Activated CD8-positive, alpha-beta memory T cell treated with anti-CD3 and anti-CD28 coated beads, Interleukin-2, amount 50 U/mL, for 1 hour (primary cell): ENCODE data around the gene ZNF24.

Experiments used
- DNase-seq: peaks from one replicate; pipeline ENCODE4 v3.0.0-alpha.2; 2020; ENCODE audit errors: extremely low read depth

The ZNF24 gene

DNA sequence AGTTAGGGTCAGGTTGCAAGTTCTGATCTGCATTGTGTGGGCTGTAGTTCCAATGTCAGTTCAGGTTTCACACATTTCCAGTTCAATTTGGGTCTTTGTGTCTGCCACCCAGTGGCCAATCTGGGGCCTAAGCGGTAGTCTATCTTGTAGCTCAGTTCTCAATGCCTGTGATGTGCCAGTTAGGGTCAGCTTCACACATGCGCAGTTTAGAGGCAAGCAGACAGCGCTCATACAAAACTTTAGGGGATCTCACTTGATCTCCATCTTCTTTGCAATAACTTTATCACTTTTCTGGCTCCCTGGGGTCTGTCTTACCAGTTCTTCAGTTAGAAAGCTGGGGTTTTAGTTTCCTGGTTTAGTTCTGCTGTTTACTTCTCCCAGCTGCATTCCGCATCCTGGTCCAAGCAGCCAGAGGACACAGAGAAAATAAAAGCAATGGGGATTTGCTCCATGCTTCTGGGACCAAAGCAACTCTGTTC, 11.0 kb upstream of the ZNF24 start:
- DNase-seq: peak; percentile 35

DNA sequence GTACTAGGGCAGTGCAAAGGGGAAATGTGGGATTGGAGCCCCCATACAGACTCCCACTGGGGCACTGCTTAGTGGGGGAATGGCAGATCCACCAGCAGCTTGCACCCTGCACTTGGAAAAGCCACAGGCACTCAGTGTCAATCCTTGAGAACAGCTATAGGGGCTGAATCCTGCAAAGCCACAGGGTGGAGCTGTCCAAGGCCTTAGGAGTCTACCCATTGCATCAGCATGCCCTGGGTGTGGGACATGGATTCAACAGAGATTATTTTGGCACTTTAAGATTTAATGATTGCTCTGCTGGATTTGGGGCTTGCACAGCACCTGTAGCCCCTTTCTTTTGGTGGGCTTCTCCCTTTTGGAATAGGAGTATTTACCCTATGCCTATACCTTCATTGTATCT, 8.6 kb upstream of the ZNF24 start:
- no peak for DNase-seq

DNA sequence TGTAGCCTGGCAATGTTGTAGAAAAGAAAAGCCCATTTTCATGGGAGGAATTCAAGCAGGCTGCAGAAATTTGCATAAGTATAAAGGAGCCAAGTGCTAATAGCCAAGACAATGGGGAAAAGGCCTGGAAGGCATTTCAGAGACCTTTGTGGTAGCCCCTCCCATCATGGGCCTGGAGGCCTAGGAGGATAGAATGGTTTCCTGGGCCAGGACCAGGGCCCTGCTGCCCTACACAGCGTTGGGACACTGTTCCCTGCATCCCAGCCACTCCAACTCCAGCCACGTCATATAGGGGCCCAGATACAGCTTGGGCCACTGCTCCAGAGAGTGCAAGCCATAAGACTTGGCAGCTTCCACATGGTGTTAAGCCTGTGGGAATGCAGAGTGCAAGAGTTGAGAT, 8.1 kb upstream of the ZNF24 start:
- no peak for DNase-seq

DNA sequence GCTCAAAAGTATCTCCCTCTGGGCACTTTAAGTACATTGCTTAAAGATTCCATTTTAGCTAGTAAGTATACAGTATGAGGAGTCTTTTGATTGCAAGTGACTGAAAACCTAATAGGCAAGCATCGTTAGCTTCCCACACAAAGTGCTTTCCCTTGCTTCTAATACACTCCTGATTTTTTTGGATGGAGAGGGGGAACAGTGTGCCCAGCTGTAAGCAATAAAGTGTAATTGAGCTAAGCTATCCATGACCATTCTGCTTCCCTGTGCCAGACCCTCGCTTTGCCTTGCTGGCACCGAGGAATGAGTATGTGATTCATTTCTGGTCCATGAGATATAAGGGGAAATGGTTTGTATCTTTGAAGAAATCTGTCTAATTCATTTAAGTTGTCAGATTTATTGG, 3.8 kb upstream of the ZNF24 start:
- DNase-seq: no peak

DNA sequence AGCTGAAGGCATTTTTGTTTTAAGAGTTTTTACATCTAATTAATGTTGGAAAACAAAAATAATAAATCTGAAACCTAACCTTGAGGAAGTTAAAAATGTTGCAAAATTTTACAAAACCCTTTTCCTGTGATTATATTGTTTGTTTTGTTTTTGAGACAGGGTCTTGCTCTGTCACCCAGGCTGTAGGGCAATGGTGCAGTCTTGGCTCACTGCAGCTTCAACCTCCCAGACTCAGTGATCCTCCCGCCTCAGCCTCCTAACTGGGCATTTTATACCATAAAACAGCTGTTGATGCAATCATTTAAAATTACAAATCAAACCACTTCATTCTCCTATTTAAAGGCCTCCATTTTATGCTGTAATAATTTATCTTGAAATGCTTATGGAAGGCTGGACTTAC, 1.7 kb upstream of the ZNF24 start:
- DNase-seq: no peak

DNA sequence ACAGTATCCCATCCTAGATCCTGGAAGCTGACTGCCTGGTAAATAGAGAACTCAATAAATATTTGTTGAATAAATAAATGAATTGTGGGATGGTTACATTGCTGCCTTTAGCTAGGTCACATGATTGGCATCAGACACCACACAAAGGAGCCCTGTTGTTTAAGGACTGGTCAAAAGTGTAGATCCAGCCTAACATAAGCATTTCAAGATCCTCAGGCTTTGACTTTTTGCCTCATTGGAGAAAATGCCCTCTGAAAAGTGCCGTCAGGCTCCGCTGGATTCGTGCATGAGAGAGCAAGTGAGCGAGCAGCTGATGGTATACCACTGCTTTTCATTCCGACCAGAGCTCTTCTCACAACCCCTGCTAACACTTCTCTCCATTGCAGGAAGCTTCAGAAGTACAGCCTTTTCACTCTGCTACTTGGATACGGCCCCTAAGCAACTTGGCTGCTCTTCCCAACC, 1.3 kb upstream of the ZNF24 start:
- no peak for DNase-seq

DNA sequence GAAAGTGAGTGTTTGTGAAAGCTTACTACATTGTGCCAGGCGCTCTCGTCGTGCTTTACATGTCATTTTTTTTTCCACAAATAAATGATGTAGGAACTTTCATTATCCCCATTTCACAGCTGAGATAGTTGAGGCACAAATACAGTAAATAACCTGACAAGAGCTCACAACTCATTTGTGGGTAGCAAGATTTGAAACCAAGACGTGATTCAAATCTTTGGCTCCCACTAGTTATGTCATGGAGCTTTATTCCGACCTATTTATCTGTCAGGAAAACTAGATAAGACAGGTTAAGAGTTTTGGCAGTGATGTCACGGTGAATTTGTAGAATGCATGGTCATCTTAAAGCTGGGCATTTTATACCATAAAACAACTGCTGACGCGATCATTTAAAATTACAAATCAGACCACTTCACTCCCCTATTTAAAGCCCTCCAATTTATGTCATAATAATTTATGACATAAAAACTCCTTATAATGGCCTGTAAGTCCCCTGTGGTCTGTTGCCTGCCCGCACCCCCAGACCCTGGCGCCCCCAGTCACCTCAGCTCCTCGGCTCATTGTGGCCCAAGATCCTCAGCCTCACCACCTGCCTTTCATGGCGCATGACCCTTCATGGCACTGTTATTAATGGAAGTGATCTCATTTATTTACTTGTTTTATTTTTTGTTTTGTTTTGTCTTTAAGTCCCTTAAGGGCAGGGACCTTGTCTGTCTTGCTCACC, 678 bp upstream of the ZNF24 start:
- DNase-seq: no peak

DNA sequence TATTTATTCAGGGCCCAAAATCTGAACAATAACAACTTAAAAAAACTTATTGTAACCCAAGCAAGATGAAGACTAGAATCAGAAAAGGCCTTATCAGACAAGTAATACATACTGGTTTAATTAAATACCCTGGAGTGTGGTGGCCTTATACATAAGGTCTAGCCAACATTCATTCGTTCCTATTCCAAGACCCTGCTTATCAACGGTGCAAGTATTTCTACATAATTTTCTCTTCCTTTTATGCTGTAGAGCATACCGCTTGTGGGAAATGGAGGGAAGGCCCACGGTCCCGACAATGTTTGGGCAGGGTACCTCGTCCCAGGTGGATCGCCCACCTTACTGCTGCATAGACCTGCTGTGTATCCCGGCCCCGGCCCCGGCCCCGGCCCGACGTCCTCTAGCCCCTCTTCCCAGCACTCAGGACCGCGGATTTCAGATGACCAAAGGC, 708 bp downstream of the ZNF24 start:
- no peak for DNase-seq

DNA sequence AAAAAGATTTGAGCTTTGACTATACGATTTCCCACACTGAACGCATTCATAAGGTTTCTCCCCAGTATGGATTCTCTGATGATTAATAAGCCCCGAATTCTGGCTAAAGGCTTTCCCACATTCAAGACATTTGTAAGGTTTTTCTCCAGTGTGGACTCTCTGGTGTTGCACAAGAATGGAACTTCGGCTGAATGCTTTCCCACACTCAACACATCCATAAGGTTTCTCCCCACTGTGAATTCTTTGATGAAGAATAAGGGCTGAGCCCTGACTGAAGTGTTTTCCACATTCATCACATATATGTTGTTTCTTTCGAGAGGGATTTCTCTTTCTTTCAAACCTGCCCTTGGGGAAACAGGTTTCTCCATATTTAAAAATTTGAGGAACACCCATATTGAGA, 6.9 kb downstream of the ZNF24 start:
- DNase-seq: no peak

DNA sequence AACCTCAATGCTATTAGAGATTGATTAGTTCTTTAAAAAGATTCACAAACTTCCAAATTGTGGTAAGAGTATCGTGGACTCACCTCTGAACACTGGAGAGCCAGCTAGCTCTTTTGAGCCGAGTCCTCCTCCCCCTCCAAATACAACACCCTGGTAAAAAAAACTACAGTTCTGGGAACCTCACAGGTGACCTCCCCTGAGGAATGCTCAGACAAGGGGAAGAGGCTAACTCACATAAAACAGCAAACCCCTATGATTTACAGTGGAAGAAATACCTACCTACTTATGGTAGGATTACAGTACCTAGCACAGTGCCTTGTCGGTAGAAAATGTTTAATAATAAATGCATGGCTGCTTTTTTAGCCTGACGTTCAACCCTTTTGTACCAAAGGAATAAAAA, 8.4 kb downstream of the ZNF24 start:
- DNase-seq: no peak

DNA sequence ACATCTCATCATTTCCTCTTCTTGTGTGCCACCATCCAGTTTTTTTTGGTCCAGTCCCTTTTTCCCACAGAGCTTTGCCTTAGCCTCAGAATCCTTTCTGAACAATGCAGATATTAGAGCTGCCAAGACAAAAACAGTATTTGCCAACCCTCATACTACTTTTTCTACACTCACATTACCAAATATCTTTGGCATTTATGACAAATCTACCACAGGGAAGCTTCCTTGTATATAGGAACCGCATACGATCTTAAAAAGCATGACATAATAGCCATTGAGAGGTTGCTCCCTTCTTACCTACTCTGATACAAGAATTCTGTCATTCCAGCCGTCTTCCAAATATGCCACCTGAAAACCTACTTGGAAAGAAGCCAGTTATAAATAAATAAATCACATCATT, 9.4 kb downstream of the ZNF24 start:
- no peak for DNase-seq

DNA sequence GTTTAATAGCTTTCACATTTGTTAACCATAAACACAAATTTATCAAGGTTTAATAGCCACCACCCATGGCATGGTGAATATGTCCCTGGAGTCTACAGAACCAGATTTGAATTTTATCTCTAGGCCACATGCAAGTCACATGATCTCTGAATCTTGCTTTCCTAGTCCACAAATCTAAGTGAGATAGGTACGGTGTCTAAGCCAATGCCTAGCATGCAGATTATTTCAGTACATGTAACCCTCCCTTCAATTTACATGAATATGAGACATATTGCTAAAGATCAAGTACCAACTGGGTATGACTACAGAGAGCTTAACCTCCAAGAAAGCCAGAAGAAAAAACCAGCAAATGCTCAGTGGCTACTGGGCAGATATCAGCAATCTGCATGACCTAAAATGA, 10.0 kb downstream of the ZNF24 start:
- no peak for DNase-seq

DNA sequence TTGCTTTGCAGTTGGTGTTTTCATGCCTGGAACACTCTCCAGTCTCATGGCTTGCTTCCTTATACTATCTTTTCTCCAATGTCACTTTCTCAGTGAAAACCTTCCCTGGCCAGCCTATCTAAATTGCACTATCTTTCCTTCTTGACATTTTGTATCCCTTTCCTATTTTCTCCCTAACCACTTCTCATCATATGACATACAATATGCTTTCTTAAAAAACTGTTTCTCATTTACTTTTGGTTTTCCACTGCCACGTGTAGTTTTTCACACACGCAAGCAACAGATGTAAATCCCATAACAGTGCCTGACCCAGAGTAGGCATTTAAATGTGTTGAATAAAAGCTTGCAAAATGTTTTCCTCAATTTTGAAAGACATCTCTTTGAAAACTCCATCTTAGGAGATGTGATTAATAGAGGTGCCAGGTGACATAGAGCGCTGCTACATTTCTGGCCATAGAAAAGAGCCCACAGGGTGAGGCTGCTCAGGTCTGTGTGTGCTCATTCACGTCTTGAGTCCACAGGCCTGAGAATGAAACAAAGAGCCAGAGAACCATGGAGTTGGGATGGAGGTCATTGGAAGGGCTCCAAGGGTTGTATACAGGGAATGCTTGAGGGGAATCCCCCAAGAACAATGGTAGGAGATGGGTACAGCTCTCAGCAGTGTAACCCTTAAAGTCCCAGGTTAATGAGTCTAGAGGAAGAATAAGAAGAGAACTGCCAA, 12.7 kb downstream of the ZNF24 start:
- DNase-seq: no peak

DNA sequence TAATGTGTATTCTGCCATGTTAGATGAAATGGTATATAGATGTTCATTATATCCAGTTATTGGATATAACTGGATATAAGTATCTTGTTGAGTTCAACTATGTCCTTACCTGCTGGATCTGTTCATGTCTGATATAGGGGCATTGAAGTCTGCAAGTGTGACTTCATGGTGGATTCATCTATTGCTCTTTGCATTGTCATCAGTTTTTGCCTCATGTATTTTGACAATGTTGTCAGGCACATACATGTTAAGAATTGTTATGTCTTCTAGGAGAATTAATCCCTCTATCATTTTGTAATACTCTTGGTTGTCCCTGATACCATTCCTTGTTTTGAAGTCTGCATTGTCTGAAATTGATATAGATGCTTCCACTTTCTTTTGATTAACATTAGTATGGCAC, 15.4 kb downstream of the ZNF24 start:
- no peak for DNase-seq

DNA sequence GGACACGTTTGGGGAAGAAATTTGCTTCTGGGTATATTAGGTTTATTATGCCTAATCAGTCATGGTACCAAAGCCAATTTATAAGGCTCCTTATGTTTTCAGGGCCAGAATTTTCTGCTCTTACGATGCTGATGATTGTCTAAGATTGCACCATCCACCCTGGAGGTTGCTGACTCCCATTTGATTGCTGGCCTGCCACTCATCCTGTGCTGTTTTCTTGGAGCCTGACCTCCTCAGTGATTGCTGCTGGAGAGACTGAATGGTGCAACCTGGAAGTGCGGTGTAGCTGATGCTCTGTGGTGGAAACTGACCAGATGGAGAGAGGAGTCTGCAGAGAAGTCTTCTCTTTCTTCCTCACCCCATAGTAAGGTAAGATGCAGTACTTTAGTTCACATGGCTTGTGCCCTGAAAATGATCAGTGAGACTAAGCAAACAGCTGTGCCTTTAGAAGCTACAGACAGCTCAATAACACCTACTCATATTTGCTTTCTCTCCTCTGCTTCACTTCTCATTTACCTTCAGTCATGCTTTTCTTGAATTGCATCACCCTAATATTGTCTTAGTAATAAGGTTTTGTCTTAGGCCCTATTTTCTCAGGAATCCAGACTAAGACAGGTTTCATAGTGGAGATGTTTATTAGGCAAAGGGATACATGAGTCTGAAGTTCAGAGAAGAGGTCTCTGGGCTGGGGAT, 17.4 kb downstream of the ZNF24 start:
- DNase-seq: no peak

DNA sequence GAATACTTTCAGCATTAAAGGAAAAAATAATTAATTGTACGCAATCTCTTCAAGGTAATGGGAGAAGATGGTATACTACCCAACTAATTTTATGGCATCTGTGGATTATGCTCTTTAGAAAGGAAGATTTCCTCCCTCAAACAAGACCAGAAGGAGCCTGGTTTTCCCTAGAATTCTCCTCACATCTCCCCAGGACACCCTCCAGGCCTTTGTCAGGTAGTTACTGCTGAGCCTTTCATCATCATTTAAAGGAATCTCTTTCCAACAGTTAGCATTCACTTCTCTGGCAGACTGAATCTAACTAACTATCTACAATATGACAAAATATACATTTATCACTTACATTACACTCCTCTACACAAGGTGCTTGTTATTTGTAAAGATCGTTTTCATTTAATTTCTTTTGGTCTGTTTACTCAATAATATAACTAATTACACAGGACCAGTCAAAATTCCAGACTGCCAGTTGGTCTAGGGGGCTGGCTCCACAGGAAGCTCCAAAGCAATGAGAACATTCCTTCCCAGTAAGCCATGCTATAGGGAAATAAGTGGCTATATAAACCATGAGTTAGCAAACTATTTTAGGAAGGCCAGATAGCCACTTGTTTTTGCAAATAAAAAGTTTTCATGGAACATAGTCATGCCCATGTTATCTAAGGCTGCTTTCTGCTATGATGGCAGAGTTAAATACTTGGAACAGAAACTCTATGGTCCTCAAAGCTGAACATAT, 19.1 kb downstream of the ZNF24 start:
- no peak for DNase-seq

DNA sequence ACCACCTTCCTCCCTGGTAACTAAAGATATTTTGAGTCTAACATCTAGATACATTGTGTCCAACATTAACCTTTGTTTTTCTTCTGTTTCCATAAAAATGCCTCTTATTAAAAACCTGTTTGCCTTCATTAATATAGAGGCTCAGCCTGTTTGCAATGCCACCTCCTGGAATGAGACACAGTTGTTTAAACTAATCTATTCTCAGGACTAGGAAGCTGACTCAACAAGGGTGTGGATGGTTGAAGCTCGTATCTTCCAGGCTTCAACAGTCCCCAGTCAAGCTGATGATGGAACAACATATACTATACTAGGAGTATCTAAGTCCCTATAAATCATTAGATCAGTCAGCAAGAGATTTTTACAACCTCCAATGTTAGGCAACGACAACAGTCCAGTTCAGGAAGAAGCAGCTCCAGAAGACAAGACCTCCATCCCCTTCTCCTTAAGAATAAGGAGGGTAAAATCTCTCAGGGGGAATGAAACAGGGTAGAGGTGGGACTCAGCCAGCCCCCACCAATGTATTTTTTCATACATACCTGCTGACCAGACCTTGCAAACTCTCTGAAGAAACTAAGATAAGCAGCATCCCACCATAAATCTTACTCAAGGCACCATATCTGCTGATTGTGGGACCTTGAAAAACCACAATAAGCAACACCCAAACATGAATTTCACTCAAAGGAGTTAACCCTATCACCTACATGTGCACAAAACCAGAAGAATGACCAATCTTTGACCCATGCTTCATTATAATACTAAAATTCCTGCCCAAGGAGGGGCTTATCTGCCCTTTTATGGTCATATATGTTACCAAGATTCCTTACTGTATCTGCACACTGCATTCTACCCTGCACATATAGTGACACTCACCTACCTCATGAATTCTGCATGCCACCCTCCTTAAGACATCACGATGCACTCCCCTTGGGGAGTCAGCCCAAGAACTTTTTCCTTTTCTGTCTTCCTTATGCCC, 21.4 kb downstream of the ZNF24 start:
- DNase-seq: no peak

DNA sequence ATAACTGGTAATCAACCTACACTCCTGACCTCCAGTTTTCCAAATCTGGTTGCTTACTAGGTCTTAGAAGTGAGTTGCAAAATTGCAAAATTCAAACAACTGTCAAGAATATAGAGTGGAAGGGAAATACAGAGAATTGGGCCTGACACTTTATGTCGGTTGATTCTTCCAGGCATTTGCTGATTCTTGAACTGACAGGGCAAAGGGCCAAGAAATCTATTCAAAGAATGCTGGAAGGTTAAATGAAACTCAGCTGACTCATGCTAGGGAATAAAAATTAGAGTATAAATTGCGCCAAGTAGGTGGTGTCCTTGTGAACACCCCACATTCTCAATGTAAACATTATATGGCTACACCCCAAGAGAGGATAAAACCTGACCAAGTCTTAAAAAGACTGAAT, 32.7 kb downstream of the ZNF24 start:
- no peak for DNase-seq

DNA sequence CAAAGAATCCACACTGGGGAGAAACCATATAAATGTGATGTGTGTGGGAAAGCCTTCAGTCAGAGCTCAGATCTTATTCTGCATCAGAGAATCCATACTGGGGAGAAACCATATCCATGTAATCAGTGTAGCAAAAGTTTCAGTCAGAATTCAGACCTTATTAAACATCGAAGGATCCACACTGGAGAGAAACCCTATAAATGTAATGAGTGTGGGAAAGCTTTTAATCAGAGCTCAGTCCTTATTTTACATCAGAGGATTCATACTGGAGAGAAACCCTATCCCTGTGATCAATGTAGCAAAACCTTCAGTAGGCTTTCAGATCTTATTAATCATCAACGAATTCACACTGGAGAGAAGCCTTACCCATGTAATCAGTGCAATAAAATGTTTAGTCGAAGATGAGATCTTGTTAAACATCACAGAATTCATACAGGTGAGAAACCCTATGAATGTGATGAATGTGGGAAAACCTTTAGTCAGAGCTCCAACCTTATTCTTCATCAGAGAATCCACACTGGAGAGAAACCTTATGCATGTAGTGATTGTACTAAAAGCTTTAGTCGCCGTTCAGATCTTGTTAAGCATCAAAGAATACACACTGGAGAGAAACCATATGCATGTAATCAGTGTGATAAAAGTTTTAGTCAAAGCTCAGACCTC, 37.5 kb downstream of the ZNF24 start:
- no peak for DNase-seq

DNA sequence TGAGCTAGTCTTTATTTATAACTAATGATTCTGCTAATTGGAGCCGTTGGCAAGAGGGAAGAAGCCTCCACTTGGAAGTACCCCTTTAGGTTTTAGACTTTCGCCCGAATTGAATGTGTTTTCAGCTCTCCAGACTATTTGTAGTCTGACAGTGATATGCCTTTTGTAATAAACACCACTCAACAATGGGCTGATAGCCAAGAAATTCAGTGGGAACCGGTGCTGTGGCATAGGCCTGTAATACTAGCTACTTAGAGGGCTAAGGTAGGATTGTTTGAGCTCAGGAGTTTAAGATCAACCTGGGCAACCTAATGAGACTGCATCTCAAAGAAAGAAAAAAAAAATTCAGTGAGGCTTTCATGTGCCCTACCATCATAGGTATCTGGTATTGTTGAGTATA, 40.6 kb downstream of the ZNF24 start:
- DNase-seq: no peak
